Measurements from ENCODE around the gene RASSF4. TPM values are rescaled to one million over a fixed set of nuclear protein-coding genes. Genes with fewer than 3 reads are reported as not detected.
A peak's percentile ranks its signal among the peaks of the same experiment; 100 is the strongest.

RASSF4 gene
- total and polyA plus RNA-seq, 9 of the 15 experiments (the other 6 are each of a cell fraction or from before 2014, with no cell fraction given) = 0.01 to 0.62 (median 0.11) TPM; not detected in 3

GRCh38 chr10:45000752-45001380 lies 41.3 kb downstream of the RASSF4 start, which contains the start of gene ZNF22:
Gene ZNF22, plus strand, starts transcription at chr10:45000923. Its CDS starts 2,446 bp downstream, at chr10:45003369.
- Histone ChIP-seq H3K9me1 (ENCODE audit: control insufficient read depth, insufficient read depth, low read length) (no peaks in the 10 kb centered on the region), H3K4me3 (peak within 1 kb of the TSS; percentile 48), H3K4me1 (replicated peaks in 1 of 2; ENCODE audit: control insufficient read depth in 2 of 2, insufficient read depth in 2 of 2, low read length in 2 of 2) (peaks cover 10 to 12% of the 10 kb centered on the region in 2 experiments; a peak in 3 of 5 replicates), H3K9ac (ENCODE audit: insufficient read depth in 1 of 2, low read depth in 2 of 2, low read length in 2 of 2) (peak within 1 kb of the TSS; percentile 86 to 91), H3K36me3 (ENCODE audit: control insufficient read depth, insufficient read depth, low read length) (peaks cover 28% of the 10 kb centered on the region), H3K4me2 (ENCODE audit: insufficient read depth, low read length) (peak within 1 kb of the TSS; percentile 88), H3K27ac (ENCODE audit: extremely low read depth, low read depth, low read length) (peak within 1 kb of the TSS; percentile 85), H2AFZ (ENCODE audit: low read depth, low read length) (peak within 1 kb of the TSS; percentile 96), H3K27me3 (ENCODE audit: control insufficient read depth in 2 of 2, insufficient read depth in 2 of 2, low read length in 2 of 2) (peaks cover 0 to 3% of the 10 kb centered on the region in 2 experiments; a peak in 1 of 5 replicates), H3K79me2 (ENCODE audit: control insufficient read depth, insufficient read depth, low read length) (peaks cover 29% of the 10 kb centered on the region), H4K20me1 (replicated peaks; ENCODE audit: control insufficient read depth, insufficient read depth, low read length) (no peaks in the 10 kb centered on the region), H3K9me3 (replicated peaks; ENCODE audit: control insufficient read depth, insufficient read depth, low read depth, low read length) (peaks cover 16% of the 10 kb centered on the region)
- DNase-seq (ENCODE audit: extremely low read depth in 1 of 4, low spot score in 3 of 4) = peak; percentile 86 to 95 (median 91)
- FAIRE-seq = peak; percentile 32
- in situ Hi-C loops (cut with MboI) = loop anchor here (10.0 kb wide), 1 partner anchor 464 kb away; no protein-coding TSS in a partner anchor
- ATAC-seq = peak; percentile 88
- under 1% methylated on average over 60 of the region's 79 CpGs for WGBS (ENCODE audit: insufficient coverage, low coverage, missing lambda C conversion rate)
- CTCF ChIA-PET (ENCODE audit: low intra/inter-chr PET ratio) = interaction anchor here (0.6 to 0.7 kb wide), 2 partner anchors 138 to 237 kb away, joined by 4 read pairs; no protein-coding TSS in a partner anchor
- intact Hi-C loops (cut with micrococcal nuclease) = no loop called here
- POLR2A ChIA-PET = no interaction called here
- no TSS peak for BruUV-seq (replicated peaks)
- TF ChIP-seq MITF (IDR thresholded peaks at IDR 0.05) (no peak), RB1 (IDR thresholded peaks at IDR 0.05; ENCODE audit: low read depth) (peak; percentile 97), C11orf30 (IDR thresholded peaks at IDR 0.05; ENCODE audit: low read depth) (no peak), NR2C1 (IDR thresholded peaks at IDR 0.05) (no peak), NR2C1 (tag; IDR thresholded peaks at IDR 0.05) (no peak), ZFPM2 (CRISPR knock-in tag; IDR thresholded peaks at IDR 0.05) (no peak), ATF6 (CRISPR knock-in tag; IDR thresholded peaks at IDR 0.05) (peak; percentile 52; the same call in 1 of the 2 replicates), ZBTB40 (IDR thresholded peaks at IDR 0.05) (peak; percentile 84), ZBTB40 (CRISPR knock-in tag; IDR thresholded peaks at IDR 0.05) (no peak), CEBPB (tag; IDR thresholded peaks at IDR 0.05) (no peak)
